T-helper 1 cell treated with Interleukin-12 subunit alpha and Interleukin-12 subunit beta and Interleukin-4 antibody, amounts not matched to agents 30 μg/mL and 1 μg/mL, for 36 hours (primary cell): ENCODE data around the gene BTN3A1.

Source experiments
- H3K27ac Mint-ChIP-seq: one replicate; pipeline ENCODE4 v1.8.0; 2021; ENCODE audit warnings: mild to moderate bottlenecking, mixed read lengths
- H3K27me3 Mint-ChIP-seq: one replicate; pipeline ENCODE4 v1.8.0; 2021; ENCODE audit warnings: low read depth, mixed read lengths
- H3K36me3 Mint-ChIP-seq: one replicate; pipeline ENCODE4 v1.8.0; 2021; ENCODE audit warnings: low read depth, mixed read lengths
- H3K4me1 Mint-ChIP-seq: one replicate; pipeline ENCODE4 v1.8.0; 2021; ENCODE audit warnings: low read depth, mixed read lengths
- H3K4me3 Mint-ChIP-seq: one replicate; pipeline ENCODE4 v1.8.0; 2021; ENCODE audit warnings: mild to moderate bottlenecking, moderate library complexity, mixed read lengths
- H3K9me3 Mint-ChIP-seq: one replicate; pipeline ENCODE4 v1.8.0; 2021; ENCODE audit warnings: mixed read lengths

Gene BTN3A1

GRCh38 chr6:26389349-26389894 lies 12.7 kb upstream of the BTN3A1 start:
- no peaks in the 10 kb centered on the region for H3K27me3 Mint-ChIP-seq
- H3K36me3 Mint-ChIP-seq = peaks cover 64% of the 10 kb centered on the region
- no peak overlapping the region for H3K27ac Mint-ChIP-seq
- peaks cover 31% of the 10 kb centered on the region for H3K4me1 Mint-ChIP-seq
- no peak overlapping the region for H3K4me3 Mint-ChIP-seq
- no peaks in the 10 kb centered on the region for H3K9me3 Mint-ChIP-seq

GRCh38 chr6:26390531-26390930 lies 11.5 kb upstream of the BTN3A1 start:
- Mint-ChIP-seq H3K4me3 (no peak overlapping the region), H3K4me1 (peaks cover 26% of the 10 kb centered on the region), H3K9me3 (no peaks in the 10 kb centered on the region), H3K36me3 (peaks cover 62% of the 10 kb centered on the region), H3K27me3 (no peaks in the 10 kb centered on the region), H3K27ac (no peak overlapping the region)

GRCh38 chr6:26392932-26393636 lies 9.0 kb upstream of the BTN3A1 start:
- Mint-ChIP-seq H3K27me3 (no peaks in the 10 kb centered on the region), H3K36me3 (peaks cover 49% of the 10 kb centered on the region), H3K9me3 (no peaks in the 10 kb centered on the region), H3K4me3 (no peak overlapping the region), H3K4me1 (peaks cover 14% of the 10 kb centered on the region), H3K27ac (no peak overlapping the region)

- Mint-ChIP-seq H3K27ac (no peak overlapping the region), H3K4me1 (peaks cover 9% of the 10 kb centered on the region), H3K27me3 (no peaks in the 10 kb centered on the region), H3K36me3 (peaks cover 46% of the 10 kb centered on the region), H3K4me3 (no peak overlapping the region), H3K9me3 (no peaks in the 10 kb centered on the region)
Measured at GRCh38 chr6:26394289-26394688, 7.8 kb upstream of the BTN3A1 start.

- Mint-ChIP-seq H3K4me3 (no peak overlapping the region), H3K27me3 (no peaks in the 10 kb centered on the region), H3K36me3 (peaks cover 20% of the 10 kb centered on the region), H3K27ac (no peak overlapping the region), H3K9me3 (no peaks in the 10 kb centered on the region), H3K4me1 (peaks cover 17% of the 10 kb centered on the region)
Measured at GRCh38 chr6:26398555-26398954, 3.5 kb upstream of the BTN3A1 start.

GRCh38 chr6:26400626-26401025 lies 1.4 kb upstream of the BTN3A1 start:
- no peaks in the 10 kb centered on the region for H3K27me3 Mint-ChIP-seq
- H3K9me3 Mint-ChIP-seq = no peaks in the 10 kb centered on the region
- H3K4me1 Mint-ChIP-seq = peaks cover 30% of the 10 kb centered on the region
- peak overlapping the region; percentile 95 for H3K27ac Mint-ChIP-seq
- H3K36me3 Mint-ChIP-seq = peaks cover 31% of the 10 kb centered on the region
- no peak overlapping the region for H3K4me3 Mint-ChIP-seq

- Mint-ChIP-seq H3K9me3 (no peaks in the 10 kb centered on the region), H3K27ac (peak overlapping the region; percentile 95), H3K4me1 (peaks cover 32% of the 10 kb centered on the region), H3K27me3 (no peaks in the 10 kb centered on the region), H3K36me3 (peaks cover 36% of the 10 kb centered on the region), H3K4me3 (peak overlapping the region; percentile 95)
Measured at GRCh38 chr6:26401389-26401986, 587 bp upstream of the BTN3A1 start.

- no peaks in the 10 kb centered on the region for H3K27me3 Mint-ChIP-seq
- peak overlapping the region; percentile 79 for H3K4me3 Mint-ChIP-seq
- H3K4me1 Mint-ChIP-seq = peaks cover 38% of the 10 kb centered on the region
- peaks cover 45% of the 10 kb centered on the region for H3K36me3 Mint-ChIP-seq
- H3K9me3 Mint-ChIP-seq = no peaks in the 10 kb centered on the region
- peak overlapping the region; percentile 17 for H3K27ac Mint-ChIP-seq
Measured at GRCh38 chr6:26403893-26404292, 1.8 kb downstream of the BTN3A1 start.

- Mint-ChIP-seq H3K4me1 (peaks cover 36% of the 10 kb centered on the region), H3K27me3 (no peaks in the 10 kb centered on the region), H3K27ac (no peak overlapping the region), H3K4me3 (peak overlapping the region; percentile 79), H3K9me3 (no peaks in the 10 kb centered on the region), H3K36me3 (peaks cover 48% of the 10 kb centered on the region)
Measured at GRCh38 chr6:26404546-26404945, 2.5 kb downstream of the BTN3A1 start.

- no peaks in the 10 kb centered on the region for H3K9me3 Mint-ChIP-seq
- H3K36me3 Mint-ChIP-seq = peaks cover 74% of the 10 kb centered on the region
- no peak overlapping the region for H3K27ac Mint-ChIP-seq
- H3K4me1 Mint-ChIP-seq = peaks cover 25% of the 10 kb centered on the region
- H3K4me3 Mint-ChIP-seq = no peak overlapping the region
- H3K27me3 Mint-ChIP-seq = no peaks in the 10 kb centered on the region
Measured at GRCh38 chr6:26408828-26409730, 7.0 kb downstream of the BTN3A1 start.

GRCh38 chr6:26411751-26412150 lies 9.7 kb downstream of the BTN3A1 start:
- no peaks in the 10 kb centered on the region for H3K27me3 Mint-ChIP-seq
- no peak overlapping the region for H3K4me3 Mint-ChIP-seq
- H3K4me1 Mint-ChIP-seq = peaks cover 15% of the 10 kb centered on the region
- H3K9me3 Mint-ChIP-seq = peaks cover 19% of the 10 kb centered on the region
- peaks cover 78% of the 10 kb centered on the region for H3K36me3 Mint-ChIP-seq
- no peak overlapping the region for H3K27ac Mint-ChIP-seq

GRCh38 chr6:26412228-26412627 lies 10.2 kb downstream of the BTN3A1 start:
- H3K36me3 Mint-ChIP-seq = peaks cover 81% of the 10 kb centered on the region
- no peak overlapping the region for H3K4me3 Mint-ChIP-seq
- no peak overlapping the region for H3K27ac Mint-ChIP-seq
- no peaks in the 10 kb centered on the region for H3K27me3 Mint-ChIP-seq
- peaks cover 23% of the 10 kb centered on the region for H3K9me3 Mint-ChIP-seq
- peaks cover 12% of the 10 kb centered on the region for H3K4me1 Mint-ChIP-seq

GRCh38 chr6:26412954-26413353 lies 10.9 kb downstream of the BTN3A1 start:
- H3K9me3 Mint-ChIP-seq = peaks cover 31% of the 10 kb centered on the region

GRCh38 chr6:26414281-26414680 lies 12.2 kb downstream of the BTN3A1 start:
- no peaks in the 10 kb centered on the region for H3K27me3 Mint-ChIP-seq
- peaks cover 10% of the 10 kb centered on the region for H3K4me1 Mint-ChIP-seq
- H3K4me3 Mint-ChIP-seq = no peak overlapping the region
- no peak overlapping the region for H3K27ac Mint-ChIP-seq
- H3K9me3 Mint-ChIP-seq = peaks cover 43% of the 10 kb centered on the region
- peaks cover 79% of the 10 kb centered on the region for H3K36me3 Mint-ChIP-seq

More at GRCh38 chr6:26412954-26413353, 10.9 kb downstream of the BTN3A1 start:
- H3K4me3 Mint-ChIP-seq = no peak overlapping the region
- H3K27ac Mint-ChIP-seq = no peak overlapping the region
- peaks cover 10% of the 10 kb centered on the region for H3K4me1 Mint-ChIP-seq
- H3K27me3 Mint-ChIP-seq = no peaks in the 10 kb centered on the region
- H3K36me3 Mint-ChIP-seq = peaks cover 78% of the 10 kb centered on the region
